Activated CD8-positive, alpha-beta memory T cell treated with anti-CD3 and anti-CD28 coated beads, Interleukin-2, amount 50 U/mL, for 4 hours (primary cell): ENCODE results near the gene TPM2.

Experiments
- DNase-seq: peaks from one replicate; pipeline ENCODE4 v3.0.0-alpha.2; 2020

The TPM2 gene

GRCh38 chr9:35673132-35674024 lies 16.3 kb downstream of the TPM2 start, which contains the start of gene CA9:
TSS of gene CA9 (plus strand) at chr9:35673928. CDS start at chr9:35673960, 32 bp downstream.
- no peak for DNase-seq

GRCh38 chr9:35669331-35670145 lies 20.2 kb downstream of the TPM2 start:
- no peak for DNase-seq

GRCh38 chr9:35667939-35668338 lies 21.8 kb downstream of the TPM2 start:
- DNase-seq, result no peak

GRCh38 chr9:35666549-35666948 lies 23.2 kb downstream of the TPM2 start:
- no peak for DNase-seq

GRCh38 chr9:35666045-35666444 lies 23.7 kb downstream of the TPM2 start:
- no peak for DNase-seq

GRCh38 chr9:35665471-35665818 lies 24.3 kb downstream of the TPM2 start:
- DNase-seq, result no peak

- DNase-seq, result peak; percentile 48
Observed at GRCh38 chr9:35664531-35665470, 24.9 kb downstream of the TPM2 start, which contains the start of gene ARHGEF39. TSS of gene ARHGEF39 (minus strand) at chr9:35665195. CDS start at chr9:35665169, 26 bp downstream.

- no peak for DNase-seq
Observed at GRCh38 chr9:35662437-35662836, 27.3 kb downstream of the TPM2 start.

- DNase-seq, result no peak
Observed at GRCh38 chr9:35661756-35662350, 27.9 kb downstream of the TPM2 start.

GRCh38 chr9:35660966-35661415 lies 28.7 kb downstream of the TPM2 start:
- DNase-seq, result no peak

- DNase-seq, result no peak
Observed at GRCh38 chr9:35659340-35659739, 30.4 kb downstream of the TPM2 start.

GRCh38 chr9:35658968-35659220 lies 30.8 kb downstream of the TPM2 start:
- DNase-seq, result no peak

GRCh38 chr9:35658137-35658967 lies 31.4 kb downstream of the TPM2 start, which contains the start of gene CCDC107:
TSS of gene CCDC107 (plus strand) at chr9:35658292. CDS start at chr9:35658380, 88 bp downstream.
- peak; percentile 83 for DNase-seq

GRCh38 chr9:35657546-35658136 lies 32.1 kb downstream of the TPM2 start, which contains the start of gene RMRP:
TSS of gene RMRP (minus strand) at chr9:35658019.
- DNase-seq, result peak; percentile 91

GRCh38 chr9:35656831-35657545 lies 32.7 kb downstream of the TPM2 start:
- no peak for DNase-seq

GRCh38 chr9:35656348-35656747 lies 33.4 kb downstream of the TPM2 start:
- DNase-seq, result no peak

GRCh38 chr9:35653611-35654010 lies 36.1 kb downstream of the TPM2 start:
- DNase-seq, result no peak

GRCh38 chr9:35652829-35653209 lies 36.9 kb downstream of the TPM2 start:
- no peak for DNase-seq

- DNase-seq, result no peak
Observed at GRCh38 chr9:35651956-35652828, 37.5 kb downstream of the TPM2 start.
